Measurements from ENCODE around the gene SCARB1.

The SCARB1 gene

GRCh38 chr12:124770728-124771127 lies 92.9 kb downstream of the SCARB1 start:
- no peak overlapping the region for H3K9ac ChIP-seq (ENCODE audit: low read length)
- H3K4me1 ChIP-seq (ENCODE audit: insufficient read depth, low read length, severe bottlenecking), result peaks cover 9% of the 10 kb centered on the region
- no peaks in the 10 kb centered on the region for H3K9me2 ChIP-seq (ENCODE audit: low read depth, low read length)
- no peak overlapping the region for H3K4me3 ChIP-seq (ENCODE audit: low read depth, low read length, poor library complexity, severe bottlenecking)
- no peaks in the 10 kb centered on the region for H3K79me2 ChIP-seq (ENCODE audit: insufficient read depth, low read length)
- no peaks in the 10 kb centered on the region for H4K20me1 ChIP-seq (ENCODE audit: insufficient read depth, low read length)
- TF ChIP-seq CTCF (IDR thresholded peaks at IDR 0.05; ENCODE audit: low read length) (no peak), EZH2 (IDR thresholded peaks at IDR 0.05; ENCODE audit: borderline replicate concordance, low read length) (no peak)
- H2AFZ ChIP-seq (ENCODE audit: low read length), result no peak overlapping the region
- no peak overlapping the region for H3K4me2 ChIP-seq (ENCODE audit: low read length)
- H3K9me3 ChIP-seq (ENCODE audit: low read length), result 0 out of 2 replicates have a peak, but pooled peaks cover under 1% of the 10 kb centered on the region
- no peaks in the 10 kb centered on the region for H3F3A ChIP-seq (ENCODE audit: insufficient read depth, low read length)
- H3K36me3 ChIP-seq (ENCODE audit: insufficient read depth, low read length), result no peaks in the 10 kb centered on the region
- no peaks in the 10 kb centered on the region; the same call in 1 of the 2 replicates for H3K27me3 ChIP-seq (ENCODE audit: insufficient read depth, low read length)
- no peak overlapping the region for H3K27ac ChIP-seq (ENCODE audit: low read depth, low read length, poor library complexity, severe bottlenecking)

GRCh38 chr12:124769881-124770512 lies 93.7 kb downstream of the SCARB1 start:
- no peak overlapping the region for H3K4me2 ChIP-seq (ENCODE audit: low read length)
- H3K79me2 ChIP-seq (ENCODE audit: insufficient read depth, low read length), result no peaks in the 10 kb centered on the region
- no peak overlapping the region for H3K27ac ChIP-seq (ENCODE audit: low read depth, low read length, poor library complexity, severe bottlenecking)
- H2AFZ ChIP-seq (ENCODE audit: low read length), result no peak overlapping the region
- H3K27me3 ChIP-seq (ENCODE audit: insufficient read depth, low read length), result no peaks in the 10 kb centered on the region; the same call in 1 of the 2 replicates
- no peak overlapping the region for H3K4me3 ChIP-seq (ENCODE audit: low read depth, low read length, poor library complexity, severe bottlenecking)
- no peak overlapping the region for H3K9ac ChIP-seq (ENCODE audit: low read length)
- peaks cover 7% of the 10 kb centered on the region; the same call in 1 of the 2 replicates for H3K9me3 ChIP-seq (ENCODE audit: low read length)
- H3K4me1 ChIP-seq (ENCODE audit: insufficient read depth, low read length, severe bottlenecking), result peaks cover 9% of the 10 kb centered on the region
- 0 out of 2 replicates have a peak, but pooled peaks cover under 1% of the 10 kb centered on the region for H3K36me3 ChIP-seq (ENCODE audit: insufficient read depth, low read length)
- no peak for TF ChIP-seq CTCF (IDR thresholded peaks at IDR 0.05; ENCODE audit: low read length)
- no peak for TF ChIP-seq EZH2 (IDR thresholded peaks at IDR 0.05; ENCODE audit: borderline replicate concordance, low read length)
- no peaks in the 10 kb centered on the region for H3F3A ChIP-seq (ENCODE audit: insufficient read depth, low read length)
- H3K9me2 ChIP-seq (ENCODE audit: low read depth, low read length), result no peaks in the 10 kb centered on the region
- H4K20me1 ChIP-seq (ENCODE audit: insufficient read depth, low read length), result no peaks in the 10 kb centered on the region

GRCh38 chr12:124769163-124769530 lies 94.5 kb downstream of the SCARB1 start:
- Histone ChIP-seq H3K79me2 (ENCODE audit: insufficient read depth, low read length) (no peaks in the 10 kb centered on the region), H4K20me1 (ENCODE audit: insufficient read depth, low read length) (no peaks in the 10 kb centered on the region), H3K9me2 (ENCODE audit: low read depth, low read length) (no peaks in the 10 kb centered on the region), H3K36me3 (ENCODE audit: insufficient read depth, low read length) (peaks cover 8% of the 10 kb centered on the region; the same call in 1 of the 2 replicates), H3K4me2 (ENCODE audit: low read length) (no peak overlapping the region), H3K27ac (ENCODE audit: low read depth, low read length, poor library complexity, severe bottlenecking) (no peak overlapping the region), H3F3A (ENCODE audit: insufficient read depth, low read length) (no peaks in the 10 kb centered on the region), H3K9ac (ENCODE audit: low read length) (no peak overlapping the region), H3K27me3 (ENCODE audit: insufficient read depth, low read length) (no peaks in the 10 kb centered on the region; the same call in 1 of the 2 replicates), H3K4me1 (ENCODE audit: insufficient read depth, low read length, severe bottlenecking) (peaks cover 3% of the 10 kb centered on the region), H2AFZ (ENCODE audit: low read length) (no peak overlapping the region), H3K9me3 (ENCODE audit: low read length) (peaks cover 15% of the 10 kb centered on the region), H3K4me3 (ENCODE audit: low read depth, low read length, poor library complexity, severe bottlenecking) (no peak overlapping the region)
- TF ChIP-seq CTCF (IDR thresholded peaks at IDR 0.05; ENCODE audit: low read length), result no peak
- TF ChIP-seq EZH2 (IDR thresholded peaks at IDR 0.05; ENCODE audit: borderline replicate concordance, low read length), result no peak
